ENCODE data around the gene IGF2R. TPM values are rescaled to one million over a fixed set of nuclear protein-coding genes. Genes with fewer than 3 reads are reported as not detected.

Gene IGF2R
- total and polyA plus RNA-seq, 5 donors from 2014 or later: 8.8 to 71.2 (median 10.0) TPM

DNA sequence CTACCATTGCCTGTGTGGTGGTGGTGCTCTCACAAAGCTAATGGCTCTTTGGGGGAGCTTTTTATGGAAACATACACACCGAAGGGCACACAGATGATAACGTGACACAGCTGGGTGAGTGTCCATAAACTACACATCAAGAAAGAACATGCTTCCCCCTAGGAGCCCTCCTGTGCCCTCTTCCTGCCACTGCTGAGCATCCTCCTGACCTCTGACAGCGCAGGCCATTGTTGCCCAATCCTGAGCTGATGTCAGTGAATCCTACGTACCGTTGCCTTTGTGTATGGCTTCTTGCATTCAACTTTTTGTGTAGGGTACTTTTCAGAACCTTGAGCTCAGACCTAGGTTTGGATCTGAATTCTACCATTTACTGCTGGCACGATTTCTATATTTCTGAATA lies 86.9 kb downstream of the IGF2R start:
- Mint-ChIP-seq H3K36me3 (peaks cover 69% of the 10 kb centered on the region), H3K27me3 (no peaks in the 10 kb centered on the region), H3K27ac (peak overlapping the region in 1 of 3 donors; percentile 49), H3K9me3 (peaks cover 0 to 1% (median 0%) of the 10 kb centered on the region in 7 donors), H3K4me1 (peaks cover 8 to 11% (median 11%) of the 10 kb centered on the region in 4 donors), H3K4me3 (no peak overlapping the region)
- DNase-seq: no peak
- H3K27ac ChIP-seq (ENCODE audit: insufficient read depth, low read length, poor library complexity, severe bottlenecking): no peak overlapping the region
- H3K27me3 ChIP-seq (ENCODE audit: control insufficient read depth, insufficient read depth, low read length): no peaks in the 10 kb centered on the region
- H3K4me3 ChIP-seq (ENCODE audit: low read depth, low read length): no peak overlapping the region
- ATAC-seq (ENCODE audit: low read depth in 2 of 2): no peak
- H3K4me1 ChIP-seq (ENCODE audit: control insufficient read depth, insufficient read depth, low read length, poor library complexity, severe bottlenecking): no peaks in the 10 kb centered on the region
- no peaks in the 10 kb centered on the region for H3K9me3 ChIP-seq (ENCODE audit: control insufficient read depth in 2 of 2, low read length in 2 of 2)
- H3K36me3 ChIP-seq (ENCODE audit: control insufficient read depth, insufficient read depth, low read length): peaks cover 86% of the 10 kb centered on the region

DNA sequence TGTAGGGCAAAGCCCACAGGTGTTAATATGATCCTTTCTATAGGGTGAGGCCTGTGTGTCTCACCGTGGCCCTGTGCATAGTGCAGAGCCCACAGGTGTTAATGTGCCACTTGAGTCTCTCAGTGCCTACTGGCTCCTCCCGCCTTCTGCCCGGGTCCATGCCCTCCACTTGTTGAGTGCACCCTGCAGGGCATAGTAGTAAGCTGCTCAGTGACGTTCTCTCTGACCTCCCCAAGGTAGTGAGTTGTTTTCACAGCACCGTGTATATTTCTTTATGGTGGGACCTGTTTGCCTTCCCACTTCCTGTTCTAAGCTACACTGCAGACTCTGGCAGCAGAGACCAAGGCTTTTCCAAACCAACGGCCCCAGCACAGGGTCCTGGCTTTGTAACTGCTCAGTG lies 88.2 kb downstream of the IGF2R start:
- Histone ChIP-seq H3K36me3 (ENCODE audit: control insufficient read depth, insufficient read depth, low read length) (peaks cover 85% of the 10 kb centered on the region), H3K9me3 (ENCODE audit: control insufficient read depth in 2 of 2, low read length in 2 of 2) (no peaks in the 10 kb centered on the region), H3K27me3 (ENCODE audit: control insufficient read depth, insufficient read depth, low read length) (no peaks in the 10 kb centered on the region), H3K4me1 (ENCODE audit: control insufficient read depth, insufficient read depth, low read length, poor library complexity, severe bottlenecking) (no peaks in the 10 kb centered on the region), H3K4me3 (ENCODE audit: low read depth, low read length) (no peak overlapping the region), H3K27ac (ENCODE audit: insufficient read depth, low read length, poor library complexity, severe bottlenecking) (no peak overlapping the region)
- Mint-ChIP-seq H3K36me3 (peaks cover 68% of the 10 kb centered on the region), H3K4me3 (no peak overlapping the region), H3K9me3 (peaks cover 0 to 1% (median 0%) of the 10 kb centered on the region in 7 donors), H3K4me1 (peaks cover 0 to 5% (median 3%) of the 10 kb centered on the region in 4 donors), H3K27ac (peak overlapping the region in 2 of 3 donors; percentile 12 to 75), H3K27me3 (no peaks in the 10 kb centered on the region)
- no peak for DNase-seq
- no peak for ATAC-seq (ENCODE audit: low read depth in 2 of 2)

DNA sequence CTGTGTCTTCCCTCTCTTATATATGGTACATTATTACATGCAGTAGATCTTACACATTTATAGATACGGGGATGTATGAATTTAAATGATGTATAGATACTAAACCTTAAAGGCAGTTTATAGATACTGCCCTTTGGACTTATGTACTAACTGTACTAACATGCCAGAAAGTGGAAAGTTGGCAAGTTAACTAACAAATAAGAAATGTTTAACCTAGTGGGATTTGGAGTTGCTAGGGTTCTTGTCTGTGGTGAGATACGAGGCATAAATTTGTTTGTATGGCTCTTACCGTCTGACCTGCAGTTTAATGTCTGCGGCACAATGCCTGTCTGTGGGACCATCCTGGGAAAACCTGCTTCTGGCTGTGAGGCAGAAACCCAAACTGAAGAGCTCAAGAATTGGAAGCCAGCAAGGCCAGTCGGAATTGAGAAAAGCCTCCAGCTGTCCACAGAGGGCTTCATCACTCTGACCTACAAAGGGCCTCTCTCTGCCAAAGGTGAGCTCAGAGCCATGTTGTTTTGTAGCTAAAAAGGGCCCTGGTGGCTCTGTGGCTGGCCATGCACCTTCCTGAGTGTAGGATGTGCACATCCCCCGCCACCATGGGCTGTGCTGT lies 89.8 kb downstream of the IGF2R start:
- Mint-ChIP-seq H3K27me3 (no peaks in the 10 kb centered on the region), H3K9me3 (peaks cover 0 to 1% (median 0%) of the 10 kb centered on the region in 7 donors), H3K4me3 (no peak overlapping the region), H3K36me3 (peaks cover 67% of the 10 kb centered on the region), H3K4me1 (peaks cover 0 to 9% (median 3%) of the 10 kb centered on the region in 4 donors), H3K27ac (no peak overlapping the region)
- no peak overlapping the region for H3K4me3 ChIP-seq (ENCODE audit: low read depth, low read length)
- no peaks in the 10 kb centered on the region for H3K4me1 ChIP-seq (ENCODE audit: control insufficient read depth, insufficient read depth, low read length, poor library complexity, severe bottlenecking)
- DNase-seq (no peak), ATAC-seq (ENCODE audit: low read depth in 2 of 2) (no peak)
- peaks cover 96% of the 10 kb centered on the region for H3K36me3 ChIP-seq (ENCODE audit: control insufficient read depth, insufficient read depth, low read length)
- H3K9me3 ChIP-seq (ENCODE audit: control insufficient read depth in 2 of 2, low read length in 2 of 2): no peaks in the 10 kb centered on the region
- H3K27me3 ChIP-seq (ENCODE audit: control insufficient read depth, insufficient read depth, low read length): no peaks in the 10 kb centered on the region
- no peak overlapping the region for H3K27ac ChIP-seq (ENCODE audit: insufficient read depth, low read length, poor library complexity, severe bottlenecking)

DNA sequence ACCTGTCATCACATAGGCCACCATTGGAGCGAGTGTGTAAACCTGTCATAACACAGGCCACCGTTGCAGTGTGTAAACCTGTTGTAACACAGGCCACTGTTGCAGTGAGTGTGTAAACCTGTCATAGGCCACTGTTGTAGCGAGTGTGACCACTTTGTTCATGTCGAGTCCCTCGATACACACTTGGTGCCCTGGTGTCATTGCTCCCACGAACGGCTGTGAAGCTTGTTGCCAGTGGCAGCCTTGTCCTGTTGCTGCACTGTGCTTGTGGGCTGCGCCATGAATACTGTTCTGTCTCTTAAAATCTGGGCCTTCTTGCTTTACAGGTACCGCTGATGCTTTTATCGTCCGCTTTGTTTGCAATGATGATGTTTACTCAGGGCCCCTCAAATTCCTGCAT lies 91.3 kb downstream of the IGF2R start:
- DNase-seq: no peak
- ATAC-seq (ENCODE audit: low read depth in 2 of 2): no peak
- Mint-ChIP-seq H3K36me3 (peaks cover 72% of the 10 kb centered on the region), H3K27ac (peak overlapping the region in 1 of 3 donors; percentile 72), H3K9me3 (peaks cover 0 to 1% (median 0%) of the 10 kb centered on the region in 7 donors), H3K4me1 (peaks cover 3 to 9% (median 5%) of the 10 kb centered on the region in 4 donors), H3K4me3 (no peak overlapping the region), H3K27me3 (no peaks in the 10 kb centered on the region)
- Histone ChIP-seq H3K27me3 (ENCODE audit: control insufficient read depth, insufficient read depth, low read length) (no peaks in the 10 kb centered on the region), H3K9me3 (ENCODE audit: control insufficient read depth in 2 of 2, low read length in 2 of 2) (no peaks in the 10 kb centered on the region), H3K4me1 (ENCODE audit: control insufficient read depth, insufficient read depth, low read length, poor library complexity, severe bottlenecking) (no peaks in the 10 kb centered on the region), H3K4me3 (ENCODE audit: low read depth, low read length) (no peak overlapping the region), H3K36me3 (ENCODE audit: control insufficient read depth, insufficient read depth, low read length) (peaks cover 96% of the 10 kb centered on the region), H3K27ac (ENCODE audit: insufficient read depth, low read length, poor library complexity, severe bottlenecking) (no peak overlapping the region)

DNA sequence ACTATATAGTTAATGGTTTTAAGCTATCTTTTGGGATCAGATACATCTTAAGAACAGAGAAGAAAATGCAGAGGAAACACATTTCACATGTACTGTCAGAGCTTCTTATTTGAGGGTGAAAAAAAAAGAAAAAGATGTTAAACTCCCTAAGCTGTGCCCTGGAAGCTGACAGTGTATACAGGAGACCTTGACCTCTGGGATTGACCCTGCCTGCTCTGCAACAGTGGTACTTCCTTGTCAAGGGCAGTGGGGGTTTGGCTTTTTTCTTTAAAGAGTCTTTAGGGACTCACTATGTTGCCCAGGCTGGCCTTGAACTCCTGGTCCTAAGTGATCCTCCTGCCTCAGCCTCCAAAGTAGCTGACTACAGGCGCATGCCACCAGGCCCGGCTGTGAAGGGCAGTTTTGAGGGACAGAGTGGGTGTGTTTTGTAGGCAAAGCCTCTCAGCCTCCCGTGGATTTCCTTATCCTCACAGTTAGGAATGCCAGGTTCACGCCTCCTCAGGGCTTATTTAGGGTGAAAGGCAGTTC lies 92.1 kb downstream of the IGF2R start:
- Histone ChIP-seq H3K36me3 (ENCODE audit: control insufficient read depth, insufficient read depth, low read length) (peaks cover 90% of the 10 kb centered on the region), H3K4me1 (ENCODE audit: control insufficient read depth, insufficient read depth, low read length, poor library complexity, severe bottlenecking) (no peaks in the 10 kb centered on the region), H3K4me3 (ENCODE audit: low read depth, low read length) (no peak overlapping the region), H3K27me3 (ENCODE audit: control insufficient read depth, insufficient read depth, low read length) (no peaks in the 10 kb centered on the region), H3K27ac (ENCODE audit: insufficient read depth, low read length, poor library complexity, severe bottlenecking) (no peak overlapping the region), H3K9me3 (ENCODE audit: control insufficient read depth in 2 of 2, low read length in 2 of 2) (no peaks in the 10 kb centered on the region)
- no peak for DNase-seq
- Mint-ChIP-seq H3K4me3 (no peak overlapping the region), H3K27ac (no peak overlapping the region), H3K9me3 (peaks cover 0 to under 1% (median 0%) of the 10 kb centered on the region in 7 donors), H3K27me3 (no peaks in the 10 kb centered on the region), H3K36me3 (peaks cover 73% of the 10 kb centered on the region), H3K4me1 (peaks cover 3 to 8% (median 5%) of the 10 kb centered on the region in 4 donors)
- ATAC-seq (ENCODE audit: low read depth in 2 of 2): no peak

DNA sequence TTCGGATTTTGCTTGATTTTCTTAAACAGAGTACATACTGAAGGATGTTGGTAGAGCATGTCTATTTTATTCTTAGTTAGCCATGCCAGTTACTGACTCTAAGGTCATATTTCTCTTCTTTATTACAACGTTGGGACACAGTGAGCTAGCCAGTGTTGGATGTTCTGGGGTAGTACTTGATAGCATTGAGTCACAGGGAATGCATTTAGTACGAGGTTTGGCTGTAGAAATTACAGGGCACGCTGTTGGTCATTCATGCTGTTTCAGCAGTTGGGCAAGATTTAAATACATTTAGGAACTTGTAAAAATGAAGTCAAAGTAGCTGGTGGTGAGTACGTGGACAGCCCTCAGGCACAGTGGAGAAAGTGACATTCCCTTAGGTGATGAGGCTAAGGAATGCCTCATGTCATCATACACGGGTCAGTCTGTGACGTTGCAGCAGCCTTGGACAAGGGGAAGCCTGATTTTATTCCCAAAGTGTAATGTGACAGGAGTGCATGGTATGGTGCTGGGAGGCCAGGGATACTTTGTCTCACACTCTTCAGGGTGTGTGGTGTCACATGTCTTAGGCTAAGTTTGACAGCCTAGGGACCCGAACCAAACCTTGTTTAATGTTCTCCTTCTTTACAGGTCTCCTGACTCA lies 95.0 kb downstream of the IGF2R start:
- Mint-ChIP-seq H3K9me3 (no peaks in the 10 kb centered on the region), H3K36me3 (peaks cover 67% of the 10 kb centered on the region), H3K27me3 (no peaks in the 10 kb centered on the region), H3K4me1 (peaks cover 11 to 22% (median 12%) of the 10 kb centered on the region in 4 donors), H3K27ac (no peak overlapping the region), H3K4me3 (no peak overlapping the region)
- no peak for ATAC-seq (ENCODE audit: low read depth in 2 of 2)
- H3K4me1 ChIP-seq (ENCODE audit: control insufficient read depth, insufficient read depth, low read length, poor library complexity, severe bottlenecking): peaks cover 7% of the 10 kb centered on the region
- peaks cover 83% of the 10 kb centered on the region for H3K36me3 ChIP-seq (ENCODE audit: control insufficient read depth, insufficient read depth, low read length)
- H3K4me3 ChIP-seq (ENCODE audit: low read depth, low read length): no peak overlapping the region
- no peak for DNase-seq
- no peaks in the 10 kb centered on the region for H3K27me3 ChIP-seq (ENCODE audit: control insufficient read depth, insufficient read depth, low read length)
- no peak overlapping the region for H3K27ac ChIP-seq (ENCODE audit: insufficient read depth, low read length, poor library complexity, severe bottlenecking)
- no peaks in the 10 kb centered on the region for H3K9me3 ChIP-seq (ENCODE audit: control insufficient read depth in 2 of 2, low read length in 2 of 2)

DNA sequence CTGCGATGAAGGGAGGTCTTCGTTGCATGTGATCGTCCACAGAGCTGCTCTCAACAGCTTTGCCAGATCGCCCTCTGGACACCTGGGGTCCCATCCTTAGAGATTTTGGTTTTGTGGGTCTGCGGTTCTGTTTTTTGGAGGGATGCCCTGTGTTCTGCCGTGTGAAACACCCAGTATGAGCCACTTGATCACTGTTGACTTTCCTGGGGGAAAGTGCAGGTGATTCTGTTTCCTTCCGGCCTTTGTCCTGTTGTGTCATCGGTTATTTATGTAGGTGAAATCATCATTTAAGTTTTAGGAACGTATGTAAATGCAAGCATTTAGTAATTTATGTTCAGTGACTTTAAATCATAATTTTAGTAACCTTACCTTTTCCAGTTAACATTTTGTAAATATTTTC lies 96.3 kb downstream of the IGF2R start:
- Mint-ChIP-seq H3K4me3 (no peak overlapping the region), H3K27me3 (no peaks in the 10 kb centered on the region), H3K9me3 (no peaks in the 10 kb centered on the region), H3K4me1 (peaks cover 13 to 34% (median 19%) of the 10 kb centered on the region in 4 donors), H3K36me3 (peaks cover 73% of the 10 kb centered on the region), H3K27ac (no peak overlapping the region)
- Histone ChIP-seq H3K9me3 (ENCODE audit: control insufficient read depth in 2 of 2, low read length in 2 of 2) (no peaks in the 10 kb centered on the region), H3K4me3 (ENCODE audit: low read depth, low read length) (no peak overlapping the region), H3K27me3 (ENCODE audit: control insufficient read depth, insufficient read depth, low read length) (no peaks in the 10 kb centered on the region), H3K4me1 (ENCODE audit: control insufficient read depth, insufficient read depth, low read length, poor library complexity, severe bottlenecking) (peaks cover 16% of the 10 kb centered on the region), H3K27ac (ENCODE audit: insufficient read depth, low read length, poor library complexity, severe bottlenecking) (no peak overlapping the region), H3K36me3 (ENCODE audit: control insufficient read depth, insufficient read depth, low read length) (peaks cover 78% of the 10 kb centered on the region)
- ATAC-seq (ENCODE audit: low read depth in 2 of 2): no peak
- DNase-seq: no peak
